K562 treated with DMSO at 1 percent for 48 hours (cell line): ENCODE results near the gene TMEM62. TPM values are rescaled to one million over a fixed set of nuclear protein-coding genes. Genes with fewer than 3 reads are reported as not detected.

Experiments
- total RNA-seq: library from RNA; unstranded; fragments of 300-600 nt; gene quantifications from 2 replicates; pipeline ENCODE4 v1.2.3, GENCODE V29; 2022; ENCODE audit warnings: low replicate concordance; ENCODE audit errors: extremely low read depth

The TMEM62 gene
- not detected in 2 replicates for total RNA-seq

DNA sequence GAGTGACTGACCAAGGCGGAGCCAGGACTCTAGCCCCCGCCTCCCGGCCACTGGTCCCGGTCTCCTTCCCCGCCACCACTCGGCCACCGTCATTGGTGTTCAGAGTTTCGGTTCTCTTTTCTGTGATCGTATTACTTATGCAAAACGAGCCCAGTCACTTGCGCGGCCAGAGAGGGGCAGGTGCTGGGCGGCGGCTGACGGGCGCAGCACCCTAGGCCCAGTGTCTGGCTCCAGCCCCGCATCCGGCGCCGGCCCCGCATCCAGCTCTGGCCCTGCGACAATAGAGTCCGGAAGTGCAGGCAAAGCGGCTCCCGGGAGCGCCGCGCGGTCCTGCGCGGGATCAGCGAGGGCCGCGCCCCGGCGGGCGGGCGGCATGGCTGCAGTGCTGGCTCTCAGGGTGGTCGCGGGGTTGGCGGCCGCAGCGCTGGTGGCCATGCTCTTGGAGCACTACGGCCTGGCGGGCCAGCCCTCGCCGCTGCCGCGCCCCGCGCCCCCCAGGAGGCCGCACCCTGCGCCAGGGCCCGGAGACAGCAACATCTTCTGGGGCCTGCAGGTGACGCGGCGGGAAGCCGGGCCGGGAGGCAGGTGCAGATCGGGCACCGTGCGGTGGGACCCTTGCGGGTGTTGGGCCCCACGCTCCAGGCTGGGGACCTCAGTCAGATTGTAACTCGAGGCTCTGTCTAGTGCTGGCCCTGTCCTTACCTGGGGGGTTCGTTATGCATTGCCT, at the start of gene TMEM62:
TSS of gene TMEM62 (plus strand) at position 157 of the 727 bp plus-strand sequence. CDS start at position 374, 217 bp downstream.

DNA sequence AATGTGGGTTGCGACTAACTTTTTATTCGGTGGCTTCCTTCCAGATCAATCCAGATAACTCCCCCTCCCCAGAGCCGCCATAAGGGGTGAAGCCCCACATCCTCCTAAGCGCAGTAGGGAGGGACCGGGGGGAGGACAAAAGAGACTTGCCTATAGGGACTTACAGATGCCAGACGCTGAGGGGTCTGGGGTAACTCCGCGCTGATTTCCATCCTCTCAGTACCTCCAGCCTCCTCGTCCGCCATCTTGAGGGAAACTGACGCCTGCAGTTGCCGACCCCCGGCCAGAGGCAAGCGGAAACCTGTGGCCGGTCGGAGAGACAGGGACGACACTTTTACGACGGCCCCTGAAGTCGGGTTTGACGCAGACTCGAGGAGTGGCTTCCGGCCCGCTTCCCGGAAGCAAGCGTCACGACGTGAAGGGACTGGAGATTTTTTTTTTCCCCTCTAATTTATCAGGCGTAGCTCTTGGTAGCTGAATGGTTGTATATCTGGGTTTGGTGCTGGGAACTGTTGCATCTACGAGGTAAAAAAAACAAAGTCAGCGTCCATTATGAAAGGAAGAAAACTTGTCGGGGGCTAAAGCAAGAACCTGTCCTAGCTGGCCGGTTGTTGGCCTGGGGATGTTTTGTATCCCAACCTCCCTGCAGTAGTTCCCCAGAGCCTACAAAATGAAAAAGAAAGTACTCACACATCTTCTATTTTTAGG, 27.5 kb upstream of the TMEM62 start, which contains the start of gene UBR1:
TSS of gene UBR1 (minus strand) at position 261 of the 708 bp plus-strand sequence. CDS start at position 245, 16 bp downstream.

DNA sequence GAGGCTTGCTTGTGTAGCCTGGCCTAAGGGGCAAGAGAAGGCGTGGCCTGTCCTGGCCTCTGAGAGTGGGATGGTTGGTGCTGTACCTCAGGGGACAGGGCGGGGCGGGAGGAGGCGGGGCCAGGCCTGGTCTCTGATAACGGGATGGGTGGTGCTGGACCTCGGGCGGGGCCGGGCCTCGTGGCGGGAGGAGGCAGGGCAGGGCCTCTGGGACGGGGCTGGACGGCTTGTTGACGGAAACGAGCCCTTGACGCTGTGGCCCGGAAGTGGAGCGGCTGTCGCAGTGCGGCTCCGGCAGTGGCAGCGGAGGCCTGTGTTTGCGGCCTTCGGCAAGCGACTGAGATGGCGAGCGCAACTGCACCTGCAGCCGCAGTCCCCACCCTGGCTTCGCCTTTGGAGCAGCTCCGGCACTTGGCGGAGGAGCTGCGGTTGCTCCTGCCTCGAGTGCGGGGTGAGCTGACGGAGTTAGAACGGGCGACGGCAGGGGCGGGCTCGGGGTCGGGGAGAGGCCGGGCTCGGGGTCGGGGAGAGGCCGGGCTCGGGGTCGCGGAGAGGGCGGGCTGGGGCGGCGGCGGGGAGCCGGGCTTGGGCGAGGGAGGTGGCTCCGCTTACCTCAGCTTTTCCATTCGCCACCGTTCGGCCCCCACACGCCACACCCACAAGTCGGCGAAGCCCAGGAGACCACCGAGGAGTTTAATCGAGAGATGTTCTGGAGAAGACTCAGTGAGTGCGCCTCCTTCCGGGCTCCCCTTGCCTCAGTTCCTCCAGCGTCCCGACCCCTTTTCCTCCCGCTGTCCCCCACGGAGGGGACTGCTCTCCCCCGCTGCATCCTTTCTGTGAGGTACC, 52.0 kb downstream of the TMEM62 start, which contains the start of gene CCNDBP1:
TSS of gene CCNDBP1 (plus strand) at position 247 of the 846 bp plus-strand sequence. CDS start at position 343, 96 bp downstream.

DNA sequence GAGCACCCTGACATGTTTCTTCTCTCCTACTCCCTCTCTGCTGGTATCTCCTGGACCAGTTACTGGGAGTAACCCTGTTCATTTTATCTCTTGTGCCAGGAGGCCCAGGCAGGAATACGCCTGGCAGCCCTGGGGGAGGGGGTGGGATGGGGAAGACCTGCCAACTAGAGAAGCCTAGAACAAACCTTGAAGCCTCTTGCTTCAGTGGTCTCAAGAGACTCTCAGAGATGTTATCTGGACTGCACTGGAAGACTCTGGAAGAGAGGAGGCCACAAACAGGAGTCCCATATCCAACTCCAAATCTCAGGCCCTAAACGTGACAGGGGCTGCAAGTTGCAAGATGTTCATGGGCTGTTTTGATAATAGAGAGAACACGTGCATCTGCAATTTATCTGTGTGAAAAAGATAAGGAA, 87.6 kb downstream of the TMEM62 start, which contains the start of gene EPB42:
TSS of gene EPB42 (minus strand) at position 28 of the 413 bp plus-strand sequence. CDS start 193 bp downstream, outside the sequence.

Other genes starting within 250 kb of the TMEM62 start
- not detected in 2 replicates for gene TTBK2, start 212.8 kb upstream of the TMEM62 start, total RNA-seq
- not detected in 2 replicates for gene UBR1, start 27.5 kb upstream of the TMEM62 start, total RNA-seq
- not detected in 2 replicates for gene CCNDBP1, start 51.8 kb downstream of the TMEM62 start, total RNA-seq
- gene EPB42, start 87.4 kb downstream of the TMEM62 start, total RNA-seq, result not detected in 2 replicates
- not detected in 2 replicates for gene TGM5, start 133.3 kb downstream of the TMEM62 start, total RNA-seq
- gene TGM7, start 168.7 kb downstream of the TMEM62 start, total RNA-seq, result not detected in 2 replicates
- not detected in 2 replicates for gene LCMT2, start 197.0 kb downstream of the TMEM62 start, total RNA-seq
- gene ZSCAN29, start 237.5 kb downstream of the TMEM62 start, total RNA-seq, result not detected in 2 replicates
- not detected in 2 replicates for gene TUBGCP4, start 237.5 kb downstream of the TMEM62 start, total RNA-seq